Activated naive CD4-positive, alpha-beta T cell treated with anti-CD3 and anti-CD28 coated beads for 36 hours (primary cell): Measurements from ENCODE around the gene RBM19. TPM values are rescaled to one million over a fixed set of nuclear protein-coding genes. Genes with fewer than 3 reads are reported as not detected.
A peak's percentile ranks its signal among the peaks of the same experiment; 100 is the strongest.

Source experiments
- CTCF ChIA-PET: fragments of 350-600 bp; sonication (Branson Sonifier 250); formaldehyde crosslinking; loops from one replicate; lab custom pipeline; 2021; ENCODE audit warnings: antibody characterized with exemption; lab: Charles Lee
- DNase-seq: peaks from one replicate; pipeline ENCODE4 v3.0.0-alpha.2; 2020
- H3K27ac Mint-ChIP-seq: one replicate; pipeline ENCODE4 v1.8.0; 2021; ENCODE audit warnings: mild to moderate bottlenecking, mixed read lengths
- H3K27me3 Mint-ChIP-seq: one replicate; pipeline ENCODE4 v1.8.0; 2021; ENCODE audit warnings: low read depth, mixed read lengths
- H3K36me3 Mint-ChIP-seq: one replicate; pipeline ENCODE4 v1.8.0; 2021; ENCODE audit warnings: low read depth, mixed read lengths
- H3K4me1 Mint-ChIP-seq: one replicate; pipeline ENCODE4 v1.8.0; 2021; ENCODE audit warnings: low read depth, mixed read lengths
- H3K4me3 Mint-ChIP-seq: one replicate; pipeline ENCODE4 v1.8.0; 2021; ENCODE audit warnings: mild to moderate bottlenecking, moderate library complexity, mixed read lengths
- H3K9me3 Mint-ChIP-seq: one replicate; pipeline ENCODE4 v1.8.0; 2021; ENCODE audit warnings: mixed read lengths
- intact Hi-C: fragments of 100-400 bp; cut with micrococcal nuclease; formaldehyde crosslinking; loops from one replicate; pipeline ENCODE4 v1.15.1; 2023
- total RNA-seq, 2 experiments: library from RNA; stranded (reverse); gene quantifications; one replicate each; pipeline ENCODE4 v1.2.3, GENCODE V29; 2021

Gene RBM19
- total RNA-seq, 2 experiments from 2014 or later, result 89.0 to 96.2 TPM

DNA sequence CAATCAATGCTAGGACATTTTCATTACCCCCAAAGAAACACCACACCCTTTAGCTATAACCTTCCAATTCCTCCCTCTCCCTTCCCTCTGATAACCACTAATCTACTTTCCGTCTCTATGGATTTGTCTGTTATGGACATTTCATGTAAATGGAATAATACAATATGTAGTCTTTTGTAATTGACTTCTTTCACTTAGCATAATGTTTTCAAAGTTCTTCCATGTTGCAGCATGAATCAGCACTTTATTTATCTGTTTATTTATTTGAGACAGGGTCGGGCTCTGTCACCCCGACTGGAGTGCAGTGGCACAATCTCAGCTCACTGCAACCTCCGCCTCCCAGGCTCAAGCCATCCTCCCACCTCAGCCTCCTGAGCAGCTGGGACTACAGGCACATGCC is 1.2 kb upstream of the RBM19 start:
- no peaks in the 10 kb centered on the region for H3K27me3 Mint-ChIP-seq

DNA sequence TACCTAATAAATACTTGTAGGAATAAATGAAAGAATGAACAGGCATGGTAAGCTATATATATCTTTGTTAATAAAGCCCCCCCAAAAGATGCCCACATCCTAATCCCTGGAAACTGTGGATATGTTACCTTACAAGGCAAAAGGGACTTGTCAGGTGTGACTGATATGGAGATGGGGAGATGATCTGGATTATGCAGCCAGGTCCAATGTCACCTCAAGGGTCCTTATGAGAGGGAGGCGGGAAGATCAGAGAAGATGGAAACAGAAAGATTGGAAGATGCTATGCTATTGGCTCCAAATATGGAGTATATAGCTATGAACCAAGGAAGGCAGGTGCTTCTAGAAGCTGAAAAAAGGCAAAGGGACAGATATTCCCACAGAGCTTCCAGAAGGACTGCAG is 3.4 kb downstream of the RBM19 start:
- H3K36me3 Mint-ChIP-seq, result peaks cover 50% of the 10 kb centered on the region
- H3K9me3 Mint-ChIP-seq, result peaks cover 1% of the 10 kb centered on the region
- CTCF ChIA-PET, result no interaction called here
- peaks cover 56% of the 10 kb centered on the region for H3K4me1 Mint-ChIP-seq
- H3K4me3 Mint-ChIP-seq, result peak overlapping the region; percentile 71
- DNase-seq, result no peak
- peak overlapping the region; percentile 100 for H3K27ac Mint-ChIP-seq
- intact Hi-C loops, result loop anchor here (1.0 to 10.0 kb wide), 5 partner anchors 605 to 978 kb away; partner anchors contain the start of genes PLBD2 and TPCN1
- H3K27me3 Mint-ChIP-seq, result no peaks in the 10 kb centered on the region

More for the DNA sequence above, 1.2 kb upstream of the RBM19 start:
- Mint-ChIP-seq H3K36me3 (peaks cover 9% of the 10 kb centered on the region), H3K4me3 (peak overlapping the region; percentile 100), H3K4me1 (peaks cover 41% of the 10 kb centered on the region), H3K27ac (peak overlapping the region; percentile 7), H3K9me3 (no peaks in the 10 kb centered on the region)
- CTCF ChIA-PET, result interaction anchor here (0.5 to 1.3 kb wide), 5 partner anchors 12 to 541 kb away, joined by 3 to 5 read pairs (median 3); no protein-coding TSS in a partner anchor
- DNase-seq, result no peak
- intact Hi-C loops, result loop anchor here (10.0 kb wide), 1 partner anchor 983 kb away; no protein-coding TSS in a partner anchor

DNA sequence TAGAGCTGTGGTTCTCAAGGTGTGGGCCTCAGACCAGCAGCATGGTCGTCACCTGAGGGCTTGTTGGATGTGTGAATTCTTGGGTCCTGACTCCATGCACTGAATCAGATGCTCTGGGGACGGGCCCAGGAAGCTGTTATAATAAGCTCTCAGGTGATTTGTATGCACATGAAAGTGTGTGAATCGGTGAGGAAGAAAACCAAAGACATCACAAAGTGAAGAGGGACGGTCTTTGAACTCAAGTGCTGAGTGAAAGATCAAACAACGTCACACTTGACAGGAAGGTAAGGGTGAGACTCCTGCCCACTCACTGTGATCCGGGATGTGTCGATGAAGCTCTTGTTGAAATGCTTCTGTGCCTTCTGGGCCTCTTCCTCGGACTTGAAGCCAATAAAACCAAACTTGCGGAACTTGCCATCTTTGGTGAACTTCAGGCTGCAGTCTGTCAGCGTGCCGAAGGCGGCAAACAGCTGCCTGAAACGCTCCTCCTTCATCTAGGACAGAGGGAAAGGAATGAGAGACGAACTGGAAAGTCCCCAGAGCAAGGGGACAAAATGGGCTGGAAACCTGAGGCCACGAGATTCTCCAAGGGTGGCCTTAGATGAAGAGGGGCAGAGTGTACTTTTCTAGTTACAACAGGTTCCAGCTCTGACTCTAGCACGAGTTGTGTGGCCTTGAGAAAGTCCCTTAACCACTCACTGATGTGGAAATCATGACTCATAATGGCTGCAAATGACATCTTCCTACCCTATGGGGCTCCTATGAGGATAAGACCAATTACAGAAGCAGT is 4.0 kb downstream of the RBM19 start:
- peaks cover 52% of the 10 kb centered on the region for H3K36me3 Mint-ChIP-seq
- H3K4me1 Mint-ChIP-seq, result peaks cover 53% of the 10 kb centered on the region
- no peaks in the 10 kb centered on the region for H3K27me3 Mint-ChIP-seq
- H3K4me3 Mint-ChIP-seq, result peak overlapping the region; percentile 71
- H3K9me3 Mint-ChIP-seq, result peaks cover 1% of the 10 kb centered on the region
- H3K27ac Mint-ChIP-seq, result peak overlapping the region; percentile 100
- DNase-seq, result peak; percentile 91
- intact Hi-C loops, result loop anchor here (1.0 to 10.0 kb wide), 5 partner anchors 605 to 977 kb away; partner anchors contain the start of genes PLBD2 and TPCN1
- CTCF ChIA-PET, result interaction anchor here (0.6 kb wide), 1 partner anchor 18 kb away, joined by 3 read pairs; no protein-coding TSS in a partner anchor

DNA sequence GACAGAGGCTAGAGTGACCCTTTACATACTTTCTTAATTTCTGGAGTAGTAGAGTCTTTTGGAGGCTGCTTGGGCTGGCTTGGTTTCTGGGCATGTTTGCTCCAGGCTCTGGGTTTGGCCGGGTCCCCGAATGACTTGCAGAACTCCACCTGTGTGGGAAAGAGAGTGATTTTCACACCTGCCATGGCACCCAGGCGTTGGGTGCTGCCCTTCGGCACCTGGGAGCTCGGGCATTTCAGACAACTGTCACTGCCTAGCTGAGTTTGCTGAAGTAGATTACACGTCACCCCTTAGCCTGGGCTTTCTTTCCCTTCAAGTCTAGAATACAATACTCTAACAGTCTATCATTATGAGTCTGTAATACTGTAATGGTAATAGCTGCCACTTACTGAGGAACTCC is 6.1 kb downstream of the RBM19 start:
- H3K9me3 Mint-ChIP-seq, result peaks cover 1% of the 10 kb centered on the region
- peak overlapping the region; percentile 87 for H3K27ac Mint-ChIP-seq
- no peaks in the 10 kb centered on the region for H3K27me3 Mint-ChIP-seq
- H3K4me1 Mint-ChIP-seq, result peaks cover 43% of the 10 kb centered on the region
- H3K4me3 Mint-ChIP-seq, result no peak overlapping the region
- CTCF ChIA-PET, result no interaction called here
- H3K36me3 Mint-ChIP-seq, result peaks cover 62% of the 10 kb centered on the region
- DNase-seq, result no peak
- intact Hi-C loops, result loop anchor here (5.0 to 10.0 kb wide), 4 partner anchors 603 to 975 kb away; partner anchors contain the start of genes PLBD2 and TPCN1

DNA sequence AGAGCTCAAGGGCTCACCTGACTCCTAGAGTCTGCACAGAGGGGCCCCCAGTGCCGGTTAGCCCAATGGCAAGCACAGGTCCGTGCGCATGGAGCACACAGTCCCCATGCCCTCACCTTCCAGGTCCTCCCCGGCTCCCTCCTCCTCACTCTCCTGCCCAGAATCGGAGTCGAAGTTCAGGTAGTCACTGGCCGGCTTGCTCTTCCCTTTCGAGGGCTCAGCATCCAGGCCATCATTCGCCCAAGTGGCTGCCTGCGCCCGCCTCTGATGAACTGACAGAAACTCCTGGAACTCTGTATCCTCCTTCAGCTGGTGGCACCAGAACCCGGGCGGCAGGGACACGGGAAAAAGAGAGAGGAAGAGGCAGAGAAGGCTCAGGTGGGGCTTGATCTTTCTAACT is 7.0 kb downstream of the RBM19 start:
- no peaks in the 10 kb centered on the region for H3K27me3 Mint-ChIP-seq
- intact Hi-C loops, result no loop called here
- CTCF ChIA-PET, result no interaction called here
- peaks cover 65% of the 10 kb centered on the region for H3K36me3 Mint-ChIP-seq
- no peak overlapping the region for H3K4me3 Mint-ChIP-seq
- H3K27ac Mint-ChIP-seq, result peak overlapping the region; percentile 11
- peaks cover 1% of the 10 kb centered on the region for H3K9me3 Mint-ChIP-seq
- H3K4me1 Mint-ChIP-seq, result peaks cover 35% of the 10 kb centered on the region
- DNase-seq, result no peak

DNA sequence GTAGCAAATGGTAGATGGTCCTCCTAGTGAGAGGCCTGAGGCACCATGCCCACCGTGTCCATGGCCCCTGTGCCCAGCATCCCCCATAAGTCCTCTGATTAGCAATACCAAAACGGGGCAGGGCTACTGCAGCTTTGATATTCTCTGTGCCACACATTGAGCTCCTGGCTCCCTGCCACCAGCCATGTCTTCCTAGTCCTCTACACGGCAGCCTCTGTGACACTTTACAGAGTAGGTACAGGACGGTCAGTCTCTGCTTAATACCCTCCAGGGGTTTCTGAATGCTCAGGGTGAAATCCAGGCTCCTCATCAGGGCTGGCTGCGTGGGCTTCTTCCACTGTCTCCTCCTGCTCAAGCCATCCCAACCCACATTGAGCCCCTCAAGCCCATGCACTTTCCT is 8.0 kb downstream of the RBM19 start:
- H3K36me3 Mint-ChIP-seq, result peaks cover 62% of the 10 kb centered on the region
- peaks cover 25% of the 10 kb centered on the region for H3K4me1 Mint-ChIP-seq
- no peak overlapping the region for H3K4me3 Mint-ChIP-seq

DNA sequence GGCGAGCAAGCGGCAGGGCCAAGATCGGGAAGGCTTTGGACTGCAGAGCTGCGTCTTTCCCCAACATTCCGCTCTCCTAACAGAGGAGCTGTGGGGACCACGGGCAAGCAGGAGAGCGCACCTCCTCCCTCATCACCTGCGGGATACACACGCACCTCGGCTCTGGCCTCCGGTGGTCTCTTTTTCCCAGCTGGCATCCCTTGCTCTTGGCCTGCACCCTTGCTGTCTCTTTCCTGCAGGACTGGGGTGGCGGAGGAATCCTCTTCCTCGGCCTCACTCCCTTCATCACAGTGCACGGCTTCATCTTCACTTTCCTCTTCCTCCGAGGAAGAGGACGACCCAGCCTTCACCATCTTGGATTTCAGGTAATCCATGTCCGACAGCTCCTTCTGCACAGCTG is 8.5 kb downstream of the RBM19 start:
- H3K27ac Mint-ChIP-seq, result no peak overlapping the region
- peaks cover 20% of the 10 kb centered on the region for H3K4me1 Mint-ChIP-seq
- no peak overlapping the region for H3K4me3 Mint-ChIP-seq
- H3K27me3 Mint-ChIP-seq, result no peaks in the 10 kb centered on the region
- intact Hi-C loops, result no loop called here
- H3K36me3 Mint-ChIP-seq, result peaks cover 66% of the 10 kb centered on the region
- peaks cover 1% of the 10 kb centered on the region for H3K9me3 Mint-ChIP-seq
- DNase-seq, result no peak
- CTCF ChIA-PET, result interaction anchor here (0.5 kb wide), 1 partner anchor 8 kb away, joined by 3 read pairs; the partner anchor contains the start of gene RBM19

More for the DNA sequence above, 8.0 kb downstream of the RBM19 start:
- no peaks in the 10 kb centered on the region for H3K27me3 Mint-ChIP-seq
- H3K27ac Mint-ChIP-seq, result no peak overlapping the region
- intact Hi-C loops, result no loop called here
- CTCF ChIA-PET, result no interaction called here
- H3K9me3 Mint-ChIP-seq, result peaks cover 1% of the 10 kb centered on the region
- DNase-seq, result no peak

DNA sequence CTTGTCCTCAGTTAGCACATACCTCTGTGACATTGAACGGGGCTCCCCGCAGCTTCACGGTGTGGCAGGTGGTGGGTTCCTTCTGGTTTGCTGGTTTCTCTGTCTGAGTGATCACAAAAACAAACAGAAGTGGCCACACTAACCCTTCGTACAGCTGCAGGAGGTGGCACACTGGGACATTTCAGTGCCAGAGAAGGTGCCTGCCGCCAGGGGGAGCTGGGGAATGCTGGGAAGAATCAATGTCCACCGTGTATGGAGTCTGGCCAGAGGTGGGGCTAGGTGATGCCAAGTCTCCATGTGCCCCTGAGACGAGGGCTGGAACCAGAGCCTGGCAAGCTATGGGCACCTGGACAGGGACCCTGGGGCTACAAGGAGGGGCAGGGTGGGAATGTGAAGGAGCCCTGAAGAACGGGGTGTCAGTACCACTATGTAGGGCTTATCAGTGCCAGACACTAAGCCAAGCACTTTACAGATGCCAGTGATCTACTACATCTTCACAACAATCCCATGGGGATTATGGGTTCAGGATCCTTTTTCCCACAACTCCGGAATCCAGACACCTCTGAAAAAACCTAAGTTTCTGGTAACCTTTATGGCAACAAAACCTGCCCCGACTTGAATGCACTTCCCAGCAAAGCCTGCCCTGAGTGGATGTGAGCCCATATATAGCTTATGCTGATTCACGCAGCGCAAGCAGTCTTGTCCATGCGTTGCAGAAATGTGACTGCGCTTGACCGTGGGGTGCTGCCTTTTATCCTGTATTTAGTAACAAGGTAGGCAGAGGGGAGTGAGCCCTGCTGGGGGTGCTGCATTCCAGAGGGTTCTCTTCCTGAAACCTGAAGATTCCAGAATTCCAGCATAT is 10.8 kb downstream of the RBM19 start:
- peaks cover 1% of the 10 kb centered on the region for H3K4me1 Mint-ChIP-seq
- H3K27me3 Mint-ChIP-seq, result no peaks in the 10 kb centered on the region
- H3K36me3 Mint-ChIP-seq, result peaks cover 61% of the 10 kb centered on the region
- CTCF ChIA-PET, result no interaction called here
- H3K27ac Mint-ChIP-seq, result no peak overlapping the region
- intact Hi-C loops, result no loop called here
- H3K9me3 Mint-ChIP-seq, result no peaks in the 10 kb centered on the region
- no peak overlapping the region for H3K4me3 Mint-ChIP-seq
- no peak for DNase-seq

DNA sequence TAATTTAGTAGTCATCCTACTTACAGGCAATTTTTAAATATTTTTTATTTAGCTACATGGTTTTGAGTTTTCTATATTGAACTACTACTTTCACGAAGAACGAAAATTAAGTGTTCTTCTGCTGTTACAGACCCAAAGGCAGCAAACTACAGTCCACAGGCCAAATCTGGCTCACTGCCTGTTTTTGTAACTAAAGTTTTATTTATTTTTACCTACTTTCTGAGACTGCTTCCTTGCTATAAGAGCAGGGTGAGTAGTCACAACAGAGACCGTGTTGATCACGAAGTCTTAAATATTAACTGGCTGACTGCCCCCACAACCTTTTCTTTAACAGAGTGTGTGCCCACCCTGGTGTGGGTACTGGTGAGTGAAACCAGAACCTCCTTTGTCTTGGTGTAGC is 11.6 kb downstream of the RBM19 start:
- no peak overlapping the region for H3K27ac Mint-ChIP-seq
- H3K9me3 Mint-ChIP-seq, result no peaks in the 10 kb centered on the region
- no peaks in the 10 kb centered on the region for H3K4me1 Mint-ChIP-seq
- no peak for DNase-seq
- H3K36me3 Mint-ChIP-seq, result peaks cover 56% of the 10 kb centered on the region
- H3K27me3 Mint-ChIP-seq, result no peaks in the 10 kb centered on the region
- intact Hi-C loops, result no loop called here
- no peak overlapping the region for H3K4me3 Mint-ChIP-seq
- CTCF ChIA-PET, result no interaction called here

DNA sequence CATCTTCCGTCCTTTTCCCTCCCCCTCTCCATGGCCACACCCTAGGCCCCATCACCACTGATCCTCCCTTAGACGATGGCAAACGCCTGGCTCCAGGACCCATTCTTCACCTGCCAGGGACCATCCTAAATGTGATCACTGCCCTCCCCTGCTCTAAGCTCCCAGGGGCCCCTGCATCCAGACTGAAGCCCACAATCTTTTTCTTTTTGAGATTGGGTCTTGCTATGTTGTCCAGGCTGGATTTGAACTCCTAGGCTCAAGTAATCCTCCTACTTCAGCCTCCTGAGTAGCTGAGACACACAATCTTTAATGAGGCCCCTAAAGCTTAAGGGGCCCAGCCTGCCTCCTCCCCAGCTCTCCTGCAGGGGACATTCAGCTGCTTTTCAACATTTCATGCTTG is 15.3 kb downstream of the RBM19 start:
- CTCF ChIA-PET, result no interaction called here

DNA sequence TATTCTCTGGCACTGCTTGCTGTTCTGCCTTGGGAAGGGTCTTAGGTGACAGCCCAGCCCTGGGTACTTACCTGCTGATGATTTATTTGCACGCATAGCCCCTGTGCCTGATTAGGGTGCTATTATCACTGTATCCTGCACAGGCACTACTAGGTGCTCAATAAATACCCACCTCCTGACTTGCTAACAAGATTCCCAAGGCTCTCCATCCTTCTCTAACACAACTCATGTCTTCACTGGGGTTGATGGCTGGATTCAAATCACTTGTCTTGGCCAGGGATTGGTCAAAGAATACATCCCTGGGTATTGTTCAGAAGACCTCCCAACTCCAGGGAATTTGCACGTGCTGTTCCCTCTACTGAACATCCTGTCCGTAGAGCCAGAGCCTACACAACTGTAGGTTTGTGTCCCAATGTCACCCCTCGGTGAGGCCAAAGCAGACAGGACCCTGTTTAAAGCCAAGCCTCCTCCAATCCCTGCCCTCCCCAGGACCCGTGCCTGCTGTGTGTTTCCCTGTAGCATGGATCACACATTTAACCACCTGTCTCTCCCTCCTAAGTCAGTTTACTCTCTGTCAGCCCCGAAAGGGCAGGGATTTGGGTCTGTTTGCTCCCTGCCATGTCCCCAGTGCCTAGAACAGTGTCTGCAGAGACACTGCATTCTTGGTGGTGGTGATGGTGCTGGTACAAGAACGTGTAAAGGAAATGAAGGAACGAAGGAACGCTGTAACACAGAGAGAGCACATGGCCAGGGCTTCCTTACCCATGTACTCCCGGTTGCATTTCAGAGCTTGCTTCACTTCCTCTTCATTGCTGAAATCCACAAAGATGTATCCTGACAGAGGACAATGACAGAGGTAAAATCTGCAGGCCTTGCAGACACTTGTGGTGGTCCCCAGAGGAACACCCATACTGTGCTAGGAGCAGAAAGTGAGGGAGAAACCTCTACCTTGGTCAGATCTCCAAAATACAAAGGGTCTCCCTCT is 16.5 kb downstream of the RBM19 start:
- CTCF ChIA-PET, result no interaction called here
- Mint-ChIP-seq H3K27ac (no peak overlapping the region), H3K4me1 (no peaks in the 10 kb centered on the region), H3K36me3 (peaks cover 44% of the 10 kb centered on the region), H3K4me3 (no peak overlapping the region), H3K9me3 (no peaks in the 10 kb centered on the region), H3K27me3 (no peaks in the 10 kb centered on the region)
- DNase-seq, result no peak
- intact Hi-C loops, result no loop called here

More for the DNA sequence above, 15.3 kb downstream of the RBM19 start:
- peaks cover 49% of the 10 kb centered on the region for H3K36me3 Mint-ChIP-seq
- H3K4me1 Mint-ChIP-seq, result no peaks in the 10 kb centered on the region
- no peak for DNase-seq
- H3K9me3 Mint-ChIP-seq, result no peaks in the 10 kb centered on the region
- no peaks in the 10 kb centered on the region for H3K27me3 Mint-ChIP-seq
- H3K4me3 Mint-ChIP-seq, result no peak overlapping the region
- intact Hi-C loops, result no loop called here
- H3K27ac Mint-ChIP-seq, result no peak overlapping the region
